ENCODE measurements around the gene NCAM1. TPM values are rescaled to one million over a fixed set of nuclear protein-coding genes. Genes with fewer than 3 reads are reported as not detected.

NCAM1 gene
- total and polyA plus RNA-seq, 9 of the 15 experiments (the other 6 are each of a cell fraction or from before 2014, with no cell fraction given), result 0.09 to 0.23 TPM; not detected in 7

- Histone ChIP-seq H3K27me3 (ENCODE audit: control insufficient read depth in 2 of 2, insufficient read depth in 2 of 2, low read length in 2 of 2) (peaks cover 4 to 7% of the 10 kb centered on the region in 2 experiments; a peak in 4 of 5 replicates), H2AFZ (ENCODE audit: low read depth, low read length) (no peak overlapping the region), H3K79me2 (ENCODE audit: control insufficient read depth, insufficient read depth, low read length) (no peaks in the 10 kb centered on the region), H3K4me1 (replicated peaks in 1 of 2; ENCODE audit: control insufficient read depth in 2 of 2, insufficient read depth in 2 of 2, low read length in 2 of 2) (no peaks in the 10 kb centered on the region), H3K9me3 (replicated peaks; ENCODE audit: control insufficient read depth, insufficient read depth, low read depth, low read length) (no peaks in the 10 kb centered on the region), H3K4me3 (no peak overlapping the region), H3K4me2 (ENCODE audit: insufficient read depth, low read length) (no peak overlapping the region), H3K9ac (ENCODE audit: insufficient read depth in 1 of 2, low read depth in 2 of 2, low read length in 2 of 2) (no peak overlapping the region), H3K27ac (ENCODE audit: extremely low read depth, low read depth, low read length) (no peak overlapping the region), H3K36me3 (ENCODE audit: control insufficient read depth, insufficient read depth, low read length) (no peaks in the 10 kb centered on the region), H3K9me1 (ENCODE audit: control insufficient read depth, insufficient read depth, low read length) (no peaks in the 10 kb centered on the region), H4K20me1 (replicated peaks; ENCODE audit: control insufficient read depth, insufficient read depth, low read length) (no peaks in the 10 kb centered on the region)
- POLR2A ChIA-PET, result interaction anchor here (1.0 kb wide), 1 partner anchor 10 kb away, joined by 3 read pairs; no protein-coding TSS in a partner anchor
- CTCF ChIA-PET (ENCODE audit: low intra/inter-chr PET ratio), result no interaction called here
- 7% methylated on average over 12 of the region's 12 CpGs for WGBS (ENCODE audit: insufficient coverage, low coverage, missing lambda C conversion rate)
- TF ChIP-seq ATF7 (IDR thresholded peaks at IDR 0.05) (no peak), TARDBP (IDR thresholded peaks at IDR 0.05) (no peak), ZNF436 (CRISPR knock-in tag; IDR thresholded peaks at IDR 0.05) (no peak), HDAC6 (IDR thresholded peaks at IDR 0.05; ENCODE audit: low read depth, low read length) (no peak)
- TF ChIP-seq, protein P1, sequence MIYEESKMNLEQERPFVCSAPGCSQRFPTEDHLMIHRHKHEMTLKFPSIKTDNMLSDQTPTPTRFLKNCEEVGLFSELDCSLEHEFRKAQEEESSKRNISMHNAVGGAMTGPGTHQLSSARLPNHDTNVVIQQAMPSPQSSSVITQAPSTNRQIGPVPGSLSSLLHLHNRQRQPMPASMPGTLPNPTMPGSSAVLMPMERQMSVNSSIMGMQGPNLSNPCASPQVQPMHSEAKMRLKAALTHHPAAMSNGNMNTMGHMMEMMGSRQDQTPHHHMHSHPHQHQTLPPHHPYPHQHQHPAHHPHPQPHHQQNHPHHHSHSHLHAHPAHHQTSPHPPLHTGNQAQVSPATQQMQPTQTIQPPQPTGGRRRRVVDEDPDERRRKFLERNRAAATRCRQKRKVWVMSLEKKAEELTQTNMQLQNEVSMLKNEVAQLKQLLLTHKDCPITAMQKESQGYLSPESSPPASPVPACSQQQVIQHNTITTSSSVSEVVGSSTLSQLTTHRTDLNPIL (CRISPR knock-in tag; IDR thresholded peaks at IDR 0.05), result no peak
- in situ Hi-C loops (cut with MboI), result no loop called here
- no peak for FAIRE-seq
- intact Hi-C loops (cut with micrococcal nuclease), result no loop called here
- no peak for DNase-seq (ENCODE audit: extremely low read depth in 1 of 4, low spot score in 3 of 4)
- no peak for ATAC-seq
- no TSS peak for BruUV-seq (replicated peaks)
Measured at GRCh38 chr11:113082341-113082955, 121.2 kb downstream of the NCAM1 start.

Data from K562 (cell line).